Chondrocyte (in vitro differentiated cells): Measurements from ENCODE around the gene THRB. TPM values are rescaled to one million over a fixed set of nuclear protein-coding genes. Genes with fewer than 3 reads are reported as not detected.

Experiments used
- DNase-seq: peaks from one replicate; pipeline ENCODE4 v3.0.0; 2021; ENCODE audit warnings: mixed read lengths, low spot score
- H3K27ac Mint-ChIP-seq: one replicate; pipeline ENCODE4 v1.8.0; 2021; ENCODE audit warnings: mild to moderate bottlenecking, moderate library complexity, mixed read lengths; ENCODE audit not compliant: unreplicated experiment
- H3K27me3 Mint-ChIP-seq: 2 replicates; pipeline ENCODE4 v1.8.0; 2021; ENCODE audit warnings: low read depth, mixed read lengths
- H3K36me3 Mint-ChIP-seq: 2 replicates; pipeline ENCODE4 v1.8.0; 2021; ENCODE audit warnings: low read depth, mixed read lengths
- H3K4me1 Mint-ChIP-seq: 2 replicates; pipeline ENCODE4 v1.8.0; 2021; ENCODE audit warnings: low read depth, mild to moderate bottlenecking, mixed read lengths
- H3K4me3 Mint-ChIP-seq: one replicate; pipeline ENCODE4 v1.8.0; 2021; ENCODE audit warnings: mild to moderate bottlenecking, moderate library complexity, mixed read lengths; ENCODE audit not compliant: unreplicated experiment
- H3K9me3 Mint-ChIP-seq: 2 replicates; pipeline ENCODE4 v1.8.0; 2021; ENCODE audit warnings: low read depth, mixed read lengths
- total RNA-seq: library from RNA; stranded (reverse); gene quantifications from 3 replicates; pipeline ENCODE4 v1.2.1, GENCODE V29; 2021
- TF ChIP-seq, protein P1 (sequence below): fragments of 200-600 bp; sonication (generic); IDR thresholded peaks from 2 replicates; pipeline ENCODE4 v1.5.0; 2021; ENCODE audit warnings: antibody characterized with exemption, mild to moderate bottlenecking, moderate library complexity

THRB gene
- total RNA-seq, 1 donor from 2014 or later: 3.8 TPM

DNA sequence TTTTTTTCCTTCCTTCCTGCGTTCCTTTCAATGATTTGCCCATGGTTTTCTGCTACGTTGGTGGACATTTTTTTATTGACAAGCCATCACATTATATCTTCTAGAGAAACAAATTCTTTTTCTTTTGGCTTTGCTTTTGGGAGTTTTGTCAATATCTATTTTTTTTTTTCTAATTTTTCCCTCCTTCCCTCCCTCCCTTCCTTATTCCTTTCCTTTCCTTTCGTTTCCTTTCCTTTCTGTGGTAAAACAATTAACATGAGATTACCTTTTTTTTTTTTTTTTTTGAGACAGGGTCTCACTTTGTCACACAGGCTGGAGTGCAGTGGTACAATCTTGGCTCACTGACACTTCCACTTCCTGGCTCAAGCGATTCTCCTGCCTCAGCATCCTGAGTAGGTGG lies 153.7 kb downstream of the THRB start:
- no peak overlapping the region for H3K4me3 Mint-ChIP-seq
- TF ChIP-seq, protein P1, sequence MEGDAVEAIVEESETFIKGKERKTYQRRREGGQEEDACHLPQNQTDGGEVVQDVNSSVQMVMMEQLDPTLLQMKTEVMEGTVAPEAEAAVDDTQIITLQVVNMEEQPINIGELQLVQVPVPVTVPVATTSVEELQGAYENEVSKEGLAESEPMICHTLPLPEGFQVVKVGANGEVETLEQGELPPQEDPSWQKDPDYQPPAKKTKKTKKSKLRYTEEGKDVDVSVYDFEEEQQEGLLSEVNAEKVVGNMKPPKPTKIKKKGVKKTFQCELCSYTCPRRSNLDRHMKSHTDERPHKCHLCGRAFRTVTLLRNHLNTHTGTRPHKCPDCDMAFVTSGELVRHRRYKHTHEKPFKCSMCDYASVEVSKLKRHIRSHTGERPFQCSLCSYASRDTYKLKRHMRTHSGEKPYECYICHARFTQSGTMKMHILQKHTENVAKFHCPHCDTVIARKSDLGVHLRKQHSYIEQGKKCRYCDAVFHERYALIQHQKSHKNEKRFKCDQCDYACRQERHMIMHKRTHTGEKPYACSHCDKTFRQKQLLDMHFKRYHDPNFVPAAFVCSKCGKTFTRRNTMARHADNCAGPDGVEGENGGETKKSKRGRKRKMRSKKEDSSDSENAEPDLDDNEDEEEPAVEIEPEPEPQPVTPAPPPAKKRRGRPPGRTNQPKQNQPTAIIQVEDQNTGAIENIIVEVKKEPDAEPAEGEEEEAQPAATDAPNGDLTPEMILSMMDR: no peak
- H3K9me3 Mint-ChIP-seq: no peaks in the 10 kb centered on the region

DNA sequence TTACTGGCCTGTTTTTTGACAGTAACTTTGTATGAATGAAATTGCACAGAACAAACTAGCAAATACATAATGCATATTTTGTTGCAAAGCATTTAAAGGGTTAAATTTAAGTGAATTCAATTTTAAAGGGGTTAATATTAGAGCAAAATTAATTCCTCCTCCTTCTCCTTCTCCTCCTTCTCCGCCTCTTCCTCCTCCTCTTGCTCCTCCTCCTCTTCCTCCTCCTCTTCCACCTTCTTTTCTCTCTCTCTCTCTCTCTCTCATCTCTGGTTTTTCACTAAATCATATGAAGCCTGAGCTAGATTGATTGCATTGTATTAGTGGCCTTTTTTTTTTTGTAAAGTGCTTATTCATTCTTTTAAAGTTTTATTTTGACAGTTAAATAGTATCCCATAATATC lies 154.5 kb downstream of the THRB start:
- H3K36me3 Mint-ChIP-seq: no peaks in the 10 kb centered on the region
- TF ChIP-seq, protein P1: no peak
- H3K4me3 Mint-ChIP-seq: no peak overlapping the region
- H3K27me3 Mint-ChIP-seq: no peaks in the 10 kb centered on the region
- H3K4me1 Mint-ChIP-seq: peaks cover 22% of the 10 kb centered on the region
- H3K9me3 Mint-ChIP-seq: no peaks in the 10 kb centered on the region
- H3K27ac Mint-ChIP-seq: no peak overlapping the region
- DNase-seq: no peak

More for the DNA sequence above, 153.7 kb downstream of the THRB start:
- H3K27me3 Mint-ChIP-seq: no peaks in the 10 kb centered on the region
- H3K27ac Mint-ChIP-seq: no peak overlapping the region
- no peak for DNase-seq
- peaks cover 21% of the 10 kb centered on the region for H3K4me1 Mint-ChIP-seq
- H3K36me3 Mint-ChIP-seq: no peaks in the 10 kb centered on the region

DNA sequence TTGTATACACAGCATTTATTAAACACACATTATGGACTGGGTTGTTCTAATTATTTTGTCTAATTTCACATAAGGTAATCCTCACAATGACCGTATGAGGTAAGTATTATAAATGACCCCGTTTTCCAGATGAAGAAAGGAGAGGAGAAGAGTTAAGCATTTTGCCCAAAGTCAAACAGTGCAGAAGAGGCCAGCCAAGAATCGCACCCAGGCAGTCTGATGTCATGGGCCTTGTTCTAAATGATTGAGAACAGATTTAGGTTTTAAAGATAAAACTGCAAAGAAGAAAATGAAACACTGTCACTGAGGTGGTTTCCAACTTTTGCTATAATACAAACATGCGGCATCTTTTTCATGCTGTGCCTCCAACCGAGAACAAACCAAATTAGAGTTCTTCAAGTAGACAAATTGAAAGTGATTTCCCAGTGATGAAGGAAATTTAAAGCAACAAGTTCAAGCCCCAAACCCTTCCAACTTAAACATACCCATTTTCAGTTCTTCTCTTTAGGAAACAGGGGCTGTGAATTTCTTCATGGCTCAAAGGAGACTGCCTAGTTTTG lies 155.3 kb downstream of the THRB start:
- no peaks in the 10 kb centered on the region for H3K27me3 Mint-ChIP-seq
- H3K4me1 Mint-ChIP-seq: peaks cover 16% of the 10 kb centered on the region
- H3K27ac Mint-ChIP-seq: no peak overlapping the region
- no peak for DNase-seq
- no peak overlapping the region for H3K4me3 Mint-ChIP-seq
- H3K36me3 Mint-ChIP-seq: no peaks in the 10 kb centered on the region
- TF ChIP-seq, protein P1: no peak
- H3K9me3 Mint-ChIP-seq: no peaks in the 10 kb centered on the region

DNA sequence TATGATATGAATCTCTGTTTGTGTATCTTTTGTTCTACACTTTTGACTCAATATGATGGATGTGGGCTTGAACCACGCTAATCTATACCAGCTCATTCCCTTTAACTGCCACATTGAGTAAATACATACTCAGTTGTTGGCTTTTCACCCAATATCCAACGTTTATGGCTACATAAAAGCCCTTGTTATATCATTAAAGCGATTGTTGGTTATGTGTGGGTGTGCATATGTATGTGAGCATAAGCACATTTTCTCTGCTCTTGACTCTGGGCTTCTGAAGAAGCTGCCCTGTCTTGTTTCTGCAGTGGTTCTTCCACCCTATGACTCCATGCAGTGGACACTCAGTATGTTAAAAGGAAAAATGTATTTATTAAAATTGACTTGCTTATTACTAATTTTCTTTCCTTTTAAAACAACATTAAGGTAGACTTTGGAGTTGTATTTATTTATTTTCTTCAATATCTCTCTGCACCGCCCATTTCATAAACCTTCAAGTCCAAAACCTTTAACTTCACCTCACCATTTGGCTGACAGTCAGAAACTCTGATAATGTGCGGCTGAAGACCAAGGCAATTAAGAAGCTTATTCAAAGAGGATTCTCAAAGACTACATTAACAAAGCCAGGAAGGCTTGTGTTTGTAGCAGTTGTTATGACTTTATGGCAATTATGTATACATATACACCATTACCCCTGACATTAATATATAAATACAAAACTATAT lies 156.1 kb downstream of the THRB start:
- Mint-ChIP-seq H3K27me3 (no peaks in the 10 kb centered on the region), H3K36me3 (no peaks in the 10 kb centered on the region), H3K4me3 (no peak overlapping the region), H3K9me3 (no peaks in the 10 kb centered on the region), H3K4me1 (peaks cover 16% of the 10 kb centered on the region), H3K27ac (no peak overlapping the region)
- TF ChIP-seq, protein P1: no peak
- DNase-seq: no peak

DNA sequence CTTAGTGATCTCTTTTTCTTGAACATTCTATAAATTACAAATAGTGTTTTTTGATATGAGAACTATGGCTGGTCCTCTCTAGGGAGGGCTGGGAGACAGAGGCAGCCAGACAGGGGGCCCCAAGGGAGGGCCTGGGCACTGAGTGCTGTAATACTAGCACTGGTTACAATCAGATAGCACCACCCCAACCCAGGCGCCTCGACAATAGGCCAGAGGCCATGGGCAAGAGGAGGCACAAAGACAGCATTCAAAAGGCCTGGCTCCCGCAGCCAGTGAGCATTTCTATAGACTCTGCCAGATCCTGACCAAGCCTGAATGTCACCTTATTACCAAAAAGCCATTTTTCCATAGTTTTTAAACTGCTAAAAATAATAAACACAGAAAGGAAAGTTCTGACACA lies 158.5 kb downstream of the THRB start:
- Mint-ChIP-seq H3K27ac (no peak overlapping the region), H3K4me1 (peaks cover 14% of the 10 kb centered on the region), H3K36me3 (no peaks in the 10 kb centered on the region), H3K27me3 (no peaks in the 10 kb centered on the region), H3K9me3 (no peaks in the 10 kb centered on the region), H3K4me3 (no peak overlapping the region)
- DNase-seq: no peak
- TF ChIP-seq, protein P1: no peak
